Measurements from ENCODE around the gene TRPM2. TPM values are rescaled to one million over a fixed set of nuclear protein-coding genes. Genes with fewer than 3 reads are reported as not detected.

TRPM2 gene
- total RNA-seq, 1 experiment from 2014 or later = not detected

DNA sequence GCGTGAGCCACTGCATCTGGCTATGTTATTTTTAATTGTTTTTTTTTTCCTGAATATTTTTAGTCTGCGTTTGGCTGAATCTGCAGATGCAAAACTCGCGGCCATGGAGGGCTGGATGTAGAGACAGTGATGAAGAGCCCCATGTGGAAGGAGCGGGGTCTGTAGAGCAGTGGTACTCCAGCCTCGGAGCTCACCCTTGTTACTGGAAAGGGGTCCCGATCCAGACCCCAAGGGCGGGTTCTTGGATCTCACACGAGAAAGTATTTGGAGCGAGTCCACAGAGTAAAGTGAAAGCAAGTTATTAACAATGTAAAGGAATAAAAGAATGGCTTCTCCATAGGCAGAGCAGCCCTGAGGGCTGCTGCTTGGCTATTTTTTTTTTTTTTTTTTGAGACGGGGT is 2.7 kb downstream of the TRPM2 start:
- H3K9me3 ChIP-seq (ENCODE audit: insufficient read depth, low read depth) = no peaks in the 10 kb centered on the region
- H2AFZ ChIP-seq = no peak overlapping the region
- H3K27ac ChIP-seq = no peak overlapping the region
- H3K4me1 ChIP-seq (replicated peaks; ENCODE audit: insufficient read depth) = no peaks in the 10 kb centered on the region
- ChIA-PET POLR2A (ENCODE audit: unreplicated experiment) (no interaction called here), CTCF (no interaction called here)
- no peak for TF ChIP-seq EZH2 (IDR thresholded peaks at IDR 0.05; ENCODE audit: low read depth)
- TF ChIP-seq, protein P1, sequence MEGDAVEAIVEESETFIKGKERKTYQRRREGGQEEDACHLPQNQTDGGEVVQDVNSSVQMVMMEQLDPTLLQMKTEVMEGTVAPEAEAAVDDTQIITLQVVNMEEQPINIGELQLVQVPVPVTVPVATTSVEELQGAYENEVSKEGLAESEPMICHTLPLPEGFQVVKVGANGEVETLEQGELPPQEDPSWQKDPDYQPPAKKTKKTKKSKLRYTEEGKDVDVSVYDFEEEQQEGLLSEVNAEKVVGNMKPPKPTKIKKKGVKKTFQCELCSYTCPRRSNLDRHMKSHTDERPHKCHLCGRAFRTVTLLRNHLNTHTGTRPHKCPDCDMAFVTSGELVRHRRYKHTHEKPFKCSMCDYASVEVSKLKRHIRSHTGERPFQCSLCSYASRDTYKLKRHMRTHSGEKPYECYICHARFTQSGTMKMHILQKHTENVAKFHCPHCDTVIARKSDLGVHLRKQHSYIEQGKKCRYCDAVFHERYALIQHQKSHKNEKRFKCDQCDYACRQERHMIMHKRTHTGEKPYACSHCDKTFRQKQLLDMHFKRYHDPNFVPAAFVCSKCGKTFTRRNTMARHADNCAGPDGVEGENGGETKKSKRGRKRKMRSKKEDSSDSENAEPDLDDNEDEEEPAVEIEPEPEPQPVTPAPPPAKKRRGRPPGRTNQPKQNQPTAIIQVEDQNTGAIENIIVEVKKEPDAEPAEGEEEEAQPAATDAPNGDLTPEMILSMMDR (conservative IDR thresholded peaks at IDR 0.05) = no peak
- intact Hi-C loops (cut with micrococcal nuclease; ENCODE audit: unreplicated experiment) = no loop called here
- no peaks in the 10 kb centered on the region for H3K36me3 ChIP-seq (ENCODE audit: low read depth)
- no peaks in the 10 kb centered on the region for H3K9me2 ChIP-seq (ENCODE audit: insufficient read depth)
- H3K4me2 ChIP-seq = no peak overlapping the region
- no peaks in the 10 kb centered on the region for H4K20me1 ChIP-seq (ENCODE audit: insufficient read depth)
- peaks cover 37% of the 10 kb centered on the region for H3K27me3 ChIP-seq (ENCODE audit: insufficient read depth, low read depth)
- DNase-seq = no peak
- H3K4me3 ChIP-seq = no peak overlapping the region
- no peaks in the 10 kb centered on the region for H3F3A ChIP-seq (ENCODE audit: insufficient read depth, low read depth)
- H3K79me2 ChIP-seq (ENCODE audit: low read depth) = no peaks in the 10 kb centered on the region
- BruUV-seq (replicated peaks) = no TSS peak

DNA sequence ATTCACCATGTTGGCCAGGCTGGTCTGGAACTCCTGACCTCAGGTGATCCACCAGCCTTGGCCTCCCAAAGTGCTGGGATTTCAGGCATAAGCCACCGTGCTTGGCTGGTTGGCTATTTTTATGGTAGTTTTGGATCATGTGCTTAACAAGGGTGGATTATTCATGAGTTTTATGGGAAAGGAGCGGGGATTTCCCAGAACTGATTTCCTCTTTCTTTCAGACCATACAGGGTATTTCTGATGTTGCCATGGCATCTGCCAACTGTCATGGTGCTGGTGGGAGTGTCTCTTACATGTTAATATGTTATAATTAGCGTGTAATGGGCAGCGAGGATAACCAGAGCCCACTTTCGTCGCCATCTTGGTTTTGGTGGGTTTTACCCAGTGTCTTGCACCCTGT is 3.2 kb downstream of the TRPM2 start:
- Histone ChIP-seq H3K4me2 (no peak overlapping the region), H3K27ac (no peak overlapping the region), H3F3A (ENCODE audit: insufficient read depth, low read depth) (no peaks in the 10 kb centered on the region), H2AFZ (no peak overlapping the region), H3K36me3 (ENCODE audit: low read depth) (no peaks in the 10 kb centered on the region), H3K9me3 (ENCODE audit: insufficient read depth, low read depth) (no peaks in the 10 kb centered on the region), H3K27me3 (ENCODE audit: insufficient read depth, low read depth) (peaks cover 39% of the 10 kb centered on the region), H3K9me2 (ENCODE audit: insufficient read depth) (no peaks in the 10 kb centered on the region), H3K79me2 (ENCODE audit: low read depth) (no peaks in the 10 kb centered on the region), H3K4me1 (replicated peaks; ENCODE audit: insufficient read depth) (no peaks in the 10 kb centered on the region), H3K4me3 (no peak overlapping the region), H4K20me1 (ENCODE audit: insufficient read depth) (no peaks in the 10 kb centered on the region)
- no peak for TF ChIP-seq EZH2 (IDR thresholded peaks at IDR 0.05; ENCODE audit: low read depth)
- TF ChIP-seq, protein P1 (conservative IDR thresholded peaks at IDR 0.05) = no peak
- DNase-seq = no peak
- BruUV-seq (replicated peaks) = no TSS peak
- POLR2A ChIA-PET (ENCODE audit: unreplicated experiment) = no interaction called here
- CTCF ChIA-PET = no interaction called here
- intact Hi-C loops (cut with micrococcal nuclease; ENCODE audit: unreplicated experiment) = no loop called here

- peaks cover 40% of the 10 kb centered on the region for H3K27me3 ChIP-seq (ENCODE audit: insufficient read depth, low read depth)
- no peaks in the 10 kb centered on the region for H3K9me2 ChIP-seq (ENCODE audit: insufficient read depth)
- no peak overlapping the region for H3K4me2 ChIP-seq
- CTCF ChIA-PET = no interaction called here
- H3K36me3 ChIP-seq (ENCODE audit: low read depth) = no peaks in the 10 kb centered on the region
- no peak overlapping the region for H3K4me3 ChIP-seq
- no peak overlapping the region for H3K27ac ChIP-seq
- no peaks in the 10 kb centered on the region for H3K79me2 ChIP-seq (ENCODE audit: low read depth)
- H3F3A ChIP-seq (ENCODE audit: insufficient read depth, low read depth) = no peaks in the 10 kb centered on the region
- H3K9me3 ChIP-seq (ENCODE audit: insufficient read depth, low read depth) = no peaks in the 10 kb centered on the region
- no TSS peak for BruUV-seq (replicated peaks)
- POLR2A ChIA-PET (ENCODE audit: unreplicated experiment) = no interaction called here
- no peaks in the 10 kb centered on the region for H4K20me1 ChIP-seq (ENCODE audit: insufficient read depth)
- no peak overlapping the region for H2AFZ ChIP-seq
- no peak for TF ChIP-seq EZH2 (IDR thresholded peaks at IDR 0.05; ENCODE audit: low read depth)
- TF ChIP-seq, protein P1 (conservative IDR thresholded peaks at IDR 0.05) = no peak
- no peak for DNase-seq
- intact Hi-C loops (cut with micrococcal nuclease; ENCODE audit: unreplicated experiment) = no loop called here
- no peaks in the 10 kb centered on the region for H3K4me1 ChIP-seq (replicated peaks; ENCODE audit: insufficient read depth)
These were observed 3.8 kb downstream of the TRPM2 start for GRCh38 chr21:44357064-44357837.
